Brain microvascular endothelial cell (primary cell): ENCODE results near the gene L2HGDH.

Experiments used
- DNase-seq: peaks from one replicate; pipeline ENCODE4 v3.0.0-alpha.2; 2020
- H3K27ac ChIP-seq: fragments of 250-450 bp; sonication (Bioruptor Pico); 2 replicates; pipeline ENCODE4 v1.5.1; 2020; ENCODE audit warnings: mild to moderate bottlenecking, moderate library complexity
- H3K27me3 ChIP-seq: fragments of 250-450 bp; sonication (Bioruptor Pico); replicated peaks from 2 replicates; pipeline ENCODE4 v1.5.1; 2020; ENCODE audit warnings: mild to moderate bottlenecking
- H3K36me3 ChIP-seq: fragments of 250-450 bp; sonication (Bioruptor Pico); replicated peaks from 2 replicates; pipeline ENCODE4 v1.5.1; 2020; ENCODE audit warnings: mild to moderate bottlenecking
- H3K4me3 ChIP-seq: 2 replicates; pipeline ENCODE4 v1.5.1; 2011; ENCODE audit warnings: low read depth, mild to moderate bottlenecking, control low read depth, low read length, moderate library complexity
- CTCF ChIP-seq: IDR thresholded peaks from 2 replicates; pipeline ENCODE4 v1.5.1; 2011; ENCODE audit warnings: low read depth, mild to moderate bottlenecking, moderate library complexity, low read length, control low read depth, inconsistent platforms; ENCODE audit errors: missing control alignments
- in situ Hi-C: cut with HindIII; loops from 2 replicates; pipeline ENCODE4 v1.10.0; 2017; ENCODE audit warnings: low sequenced_read_pairs, low pct_ligation_motif_present

The L2HGDH gene

GRCh38 chr14:50350975-50351374 is 38.9 kb upstream of the L2HGDH start:
- in situ Hi-C loops = no loop called here
- peak; percentile 7 for DNase-seq
- Histone ChIP-seq H3K27me3 (no peaks in the 10 kb centered on the region), H3K4me3 (no peak overlapping the region), H3K27ac (no peak overlapping the region), H3K36me3 (no peaks in the 10 kb centered on the region)
- TF ChIP-seq CTCF = no peak

- TF ChIP-seq CTCF = no peak
- in situ Hi-C loops = no loop called here
Observed at GRCh38 chr14:50348933-50349332, 36.9 kb upstream of the L2HGDH start.

GRCh38 chr14:50347521-50347920 is 35.5 kb upstream of the L2HGDH start:
- in situ Hi-C loops = no loop called here
- TF ChIP-seq CTCF = no peak
- peak; percentile 52 for DNase-seq
- no peak overlapping the region for H3K4me3 ChIP-seq
- H3K36me3 ChIP-seq = no peaks in the 10 kb centered on the region
- peak overlapping the region; percentile 51 for H3K27ac ChIP-seq
- H3K27me3 ChIP-seq = no peaks in the 10 kb centered on the region

More at GRCh38 chr14:50348933-50349332, 36.9 kb upstream of the L2HGDH start:
- Histone ChIP-seq H3K27ac (no peak overlapping the region), H3K36me3 (no peaks in the 10 kb centered on the region), H3K4me3 (no peak overlapping the region), H3K27me3 (no peaks in the 10 kb centered on the region)
- DNase-seq = no peak

GRCh38 chr14:50345846-50346422 is 33.9 kb upstream of the L2HGDH start:
- Histone ChIP-seq H3K27me3 (no peaks in the 10 kb centered on the region), H3K4me3 (no peak overlapping the region), H3K27ac (no peak overlapping the region), H3K36me3 (no peaks in the 10 kb centered on the region)
- TF ChIP-seq CTCF = no peak
- in situ Hi-C loops = no loop called here
- no peak for DNase-seq

GRCh38 chr14:50344876-50345563 is 33.0 kb upstream of the L2HGDH start:
- no peak for TF ChIP-seq CTCF
- Histone ChIP-seq H3K4me3 (no peak overlapping the region), H3K27ac (no peak overlapping the region), H3K36me3 (no peaks in the 10 kb centered on the region), H3K27me3 (no peaks in the 10 kb centered on the region)
- no peak for DNase-seq
- in situ Hi-C loops = no loop called here
